Measurements from ENCODE around the gene PTPN4. TPM values are rescaled to one million over a fixed set of nuclear protein-coding genes. Genes with fewer than 3 reads are reported as not detected.
A peak's percentile ranks its signal among the peaks of the same experiment; 100 is the strongest.

PTPN4 gene
- total RNA-seq, 2 experiments from 2014 or later: 32.4 to 38.0 TPM

DNA sequence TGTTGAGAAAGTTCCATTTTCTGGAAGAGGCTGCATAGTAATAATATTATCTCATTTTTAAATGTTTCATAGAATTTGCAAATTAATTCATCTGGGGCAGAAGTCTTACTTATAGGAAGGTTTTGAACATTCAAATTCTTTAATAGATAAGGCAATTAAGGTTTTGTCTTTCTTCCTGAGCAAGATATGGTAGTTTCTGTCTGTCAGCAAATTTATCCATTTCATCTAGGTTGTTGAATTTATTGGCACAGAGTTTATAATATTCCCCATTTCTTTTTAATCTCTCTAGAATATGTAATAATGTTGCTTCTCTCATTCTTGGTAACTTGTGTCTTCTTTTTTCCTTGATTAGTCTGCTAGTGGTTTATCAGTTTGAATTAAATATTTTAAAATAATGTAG lies 163.0 kb downstream of the PTPN4 start:
- ChIA-PET CTCF (no interaction called here), POLR2A (no interaction called here)
- ATAC-seq: no peak

GRCh38 chr2:119929537-119929936 lies 169.8 kb downstream of the PTPN4 start:
- Mint-ChIP-seq H3K9me3 (ENCODE audit: low read depth) (no peaks in the 10 kb centered on the region), H3K4me3 (peak overlapping the region; percentile 35), H3K36me3 (ENCODE audit: low read depth) (peaks cover 14% of the 10 kb centered on the region), H3K4me1 (peaks cover 54% of the 10 kb centered on the region), H3K27ac (peak overlapping the region; percentile 42), H3K27me3 (no peaks in the 10 kb centered on the region)
- peak; percentile 10 for DNase-seq
- ChIA-PET POLR2A (no interaction called here), CTCF (interaction anchor here (0.7 to 2.3 kb wide), 5 partner anchors 26 to 245 kb away, joined by 4 to 5 read pairs (median 4); no protein-coding TSS in a partner anchor)
- intact Hi-C loops (cut with DNase I, micrococcal nuclease): loop anchor here in 1 of 2 experiments (5.0 kb wide), 1 partner anchor 172 kb away; the partner anchor contains the start of gene PTPN4
- peak; percentile 79 for ATAC-seq

More for the DNA sequence above, 163.0 kb downstream of the PTPN4 start:
- peaks cover 30% of the 10 kb centered on the region for H3K4me1 Mint-ChIP-seq
- no peaks in the 10 kb centered on the region for H3K27me3 Mint-ChIP-seq
- no peak overlapping the region for H3K4me3 Mint-ChIP-seq
- no peak for DNase-seq
- no peaks in the 10 kb centered on the region for H3K36me3 Mint-ChIP-seq (ENCODE audit: low read depth)
- no peaks in the 10 kb centered on the region for H3K9me3 Mint-ChIP-seq (ENCODE audit: low read depth)
- intact Hi-C loops (cut with DNase I, micrococcal nuclease): no loop called here
- no peak overlapping the region for H3K27ac Mint-ChIP-seq

DNA sequence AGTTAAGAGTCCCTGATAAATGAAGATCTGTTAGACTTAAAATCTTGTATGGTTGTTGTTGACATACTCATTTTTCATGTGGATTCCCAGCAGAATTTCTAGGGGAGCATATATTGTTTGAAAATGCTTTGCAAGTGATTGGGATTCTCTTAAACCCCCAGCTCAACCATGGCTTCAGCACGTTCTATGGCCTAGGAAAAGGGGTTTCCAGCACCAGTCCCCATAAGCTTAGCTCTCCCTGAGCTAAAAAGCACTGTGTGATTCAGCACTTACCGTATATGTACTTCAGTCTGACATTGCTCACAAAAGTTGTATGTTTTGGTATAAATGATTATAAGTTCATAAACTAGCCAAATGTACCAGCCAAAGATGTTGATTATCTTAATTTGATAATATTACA lies 173.1 kb downstream of the PTPN4 start:
- Mint-ChIP-seq H3K9me3 (ENCODE audit: low read depth) (no peaks in the 10 kb centered on the region), H3K27ac (no peak overlapping the region), H3K4me3 (no peak overlapping the region), H3K27me3 (no peaks in the 10 kb centered on the region), H3K4me1 (peaks cover 35% of the 10 kb centered on the region), H3K36me3 (ENCODE audit: low read depth) (peaks cover 38% of the 10 kb centered on the region)
- no peak for ATAC-seq
- ChIA-PET CTCF (interaction anchor here (1.0 to 1.4 kb wide), 3 partner anchors 10 to 41 kb away, joined by 3 to 4 read pairs (median 3); no protein-coding TSS in a partner anchor), POLR2A (no interaction called here)
- intact Hi-C loops (cut with DNase I, micrococcal nuclease): loop anchor here in 1 of 2 experiments (10.0 kb wide), 1 partner anchor 178 kb away; the partner anchor contains the start of gene PTPN4
- DNase-seq: no peak

GRCh38 chr2:119934319-119934718 lies 174.6 kb downstream of the PTPN4 start:
- H3K36me3 Mint-ChIP-seq (ENCODE audit: low read depth): peaks cover 38% of the 10 kb centered on the region
- H3K4me1 Mint-ChIP-seq: peaks cover 24% of the 10 kb centered on the region
- H3K27ac Mint-ChIP-seq: no peak overlapping the region
- intact Hi-C loops (cut with DNase I, micrococcal nuclease): loop anchor here in 1 of 2 experiments (10.0 kb wide), 1 partner anchor 180 kb away; the partner anchor contains the start of gene PTPN4
- no peaks in the 10 kb centered on the region for H3K9me3 Mint-ChIP-seq (ENCODE audit: low read depth)
- no peaks in the 10 kb centered on the region for H3K27me3 Mint-ChIP-seq
- ChIA-PET CTCF (interaction anchor here (1.2 kb wide), 1 partner anchor 18 kb away, joined by 3 read pairs; no protein-coding TSS in a partner anchor), POLR2A (no interaction called here)
- H3K4me3 Mint-ChIP-seq: no peak overlapping the region
- DNase-seq (no peak), ATAC-seq (no peak)

DNA sequence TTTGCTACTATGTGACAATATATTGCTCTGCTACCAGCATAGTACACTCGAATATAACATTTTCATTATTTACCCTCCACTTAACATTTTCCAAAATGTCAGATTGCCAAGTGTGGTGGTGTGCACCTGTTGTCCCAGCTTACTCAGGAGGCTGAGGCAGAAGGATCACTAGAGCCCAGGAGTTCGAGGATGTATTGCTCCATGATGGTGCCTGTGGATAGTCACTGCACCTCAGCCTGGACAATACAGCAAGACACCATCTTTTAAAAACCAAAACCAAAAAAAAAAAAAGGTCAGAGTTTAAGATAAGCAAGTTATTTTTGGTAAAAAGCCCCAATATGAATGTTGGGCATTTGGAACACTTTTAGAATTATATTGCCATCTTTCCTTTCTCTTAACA lies 178.0 kb downstream of the PTPN4 start:
- ChIA-PET POLR2A (no interaction called here), CTCF (interaction anchor here (1.3 kb wide), 1 partner anchor 21 kb away, joined by 4 read pairs; no protein-coding TSS in a partner anchor)
- Mint-ChIP-seq H3K4me3 (no peak overlapping the region), H3K27ac (no peak overlapping the region), H3K9me3 (ENCODE audit: low read depth) (no peaks in the 10 kb centered on the region), H3K4me1 (peaks cover 9% of the 10 kb centered on the region), H3K36me3 (ENCODE audit: low read depth) (peaks cover 30% of the 10 kb centered on the region), H3K27me3 (no peaks in the 10 kb centered on the region)
- no peak for DNase-seq
- ATAC-seq: no peak
- intact Hi-C loops (cut with DNase I, micrococcal nuclease): loop anchor here in 1 of 2 experiments (10.0 kb wide), 1 partner anchor 183 kb away; the partner anchor contains the start of gene PTPN4

DNA sequence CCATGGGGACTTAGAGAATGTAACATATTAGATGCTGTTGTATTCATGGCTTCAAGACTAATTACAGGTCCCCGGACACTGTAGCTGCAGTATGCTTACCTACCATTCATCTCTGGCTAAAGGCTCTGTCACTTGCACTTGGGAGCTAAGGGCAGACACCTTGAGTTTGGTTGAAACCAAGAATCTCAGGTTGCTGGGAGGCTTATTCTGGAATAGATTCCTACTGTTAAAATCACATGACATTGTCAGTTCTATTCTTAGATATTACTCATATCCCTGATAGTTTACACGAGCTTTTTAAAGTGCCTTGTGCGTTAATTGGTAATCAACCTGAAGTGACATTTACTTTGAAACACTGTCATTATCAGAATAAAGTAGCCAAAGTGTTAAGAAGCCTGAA lies 180.2 kb downstream of the PTPN4 start:
- Mint-ChIP-seq H3K9me3 (ENCODE audit: low read depth) (no peaks in the 10 kb centered on the region), H3K27me3 (no peaks in the 10 kb centered on the region), H3K27ac (no peak overlapping the region), H3K36me3 (ENCODE audit: low read depth) (peaks cover 27% of the 10 kb centered on the region), H3K4me1 (peaks cover 12% of the 10 kb centered on the region), H3K4me3 (no peak overlapping the region)
- ChIA-PET CTCF (interaction anchor here (0.5 kb wide), 1 partner anchor 157 kb away, joined by 4 read pairs; no protein-coding TSS in a partner anchor), POLR2A (interaction anchor here (0.6 kb wide), 1 partner anchor 19 kb away, joined by 5 read pairs; no protein-coding TSS in a partner anchor)
- DNase-seq: no peak
- intact Hi-C loops (cut with DNase I, micrococcal nuclease): loop anchor here in 1 of 2 experiments (10.0 kb wide), 1 partner anchor 185 kb away; the partner anchor contains the start of gene PTPN4
- no peak for ATAC-seq

DNA sequence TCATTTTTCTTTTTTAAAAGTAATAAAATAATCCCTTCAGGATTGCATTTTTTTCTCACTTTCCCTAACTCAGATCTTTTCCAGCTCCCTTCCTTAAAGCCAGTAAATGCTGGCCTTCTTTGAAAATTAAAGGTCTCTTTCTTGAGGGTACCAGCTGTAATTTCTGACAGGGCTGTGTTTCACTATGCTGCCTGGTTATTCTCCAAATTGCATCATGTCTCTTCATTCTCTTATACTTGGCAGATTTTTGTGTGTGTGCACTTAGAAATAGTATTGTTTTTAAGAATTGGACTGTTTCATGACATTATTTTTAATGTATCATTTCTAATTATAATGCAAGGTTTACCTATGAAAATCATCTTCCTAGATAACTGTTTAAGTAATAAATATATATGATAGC lies 181.1 kb downstream of the PTPN4 start:
- H3K27me3 Mint-ChIP-seq: no peaks in the 10 kb centered on the region
- peaks cover 22% of the 10 kb centered on the region for H3K36me3 Mint-ChIP-seq (ENCODE audit: low read depth)
- POLR2A ChIA-PET: no interaction called here
- no peak for DNase-seq
- intact Hi-C loops (cut with DNase I, micrococcal nuclease): no loop called here
- CTCF ChIA-PET: interaction anchor here (1.3 kb wide), 1 partner anchor 16 kb away, joined by 3 read pairs; no protein-coding TSS in a partner anchor
- no peak overlapping the region for H3K4me3 Mint-ChIP-seq
- ATAC-seq: no peak
- H3K9me3 Mint-ChIP-seq (ENCODE audit: low read depth): no peaks in the 10 kb centered on the region
- H3K27ac Mint-ChIP-seq: no peak overlapping the region
- H3K4me1 Mint-ChIP-seq: peaks cover 9% of the 10 kb centered on the region

- peaks cover 18% of the 10 kb centered on the region for H3K36me3 Mint-ChIP-seq (ENCODE audit: low read depth)
Measured at GRCh38 chr2:119941388-119941787, 181.7 kb downstream of the PTPN4 start.

DNA sequence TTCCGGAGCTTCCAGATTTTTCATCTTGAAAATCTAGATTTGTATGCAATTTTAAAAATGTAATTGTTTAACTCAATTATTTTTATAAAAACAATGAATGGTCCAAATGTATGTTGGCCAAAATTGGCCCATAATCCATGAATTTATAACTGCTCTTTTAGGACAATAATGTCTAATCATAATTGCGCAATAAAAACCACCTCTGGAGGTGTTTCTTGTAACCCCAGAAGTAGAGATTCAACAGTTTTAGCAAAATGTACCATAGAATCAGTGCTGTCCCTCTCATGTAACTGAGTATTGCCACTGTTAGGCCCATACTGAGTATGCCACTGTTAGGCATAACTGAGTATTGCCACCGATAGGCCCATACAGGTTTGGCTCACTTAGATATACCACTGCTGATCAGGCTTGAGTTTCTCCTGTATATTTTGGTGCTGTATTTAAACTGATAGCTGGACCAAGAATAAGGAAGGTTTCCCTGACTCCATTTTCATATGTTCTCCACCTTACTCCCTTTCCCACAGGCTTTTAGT lies 182.3 kb downstream of the PTPN4 start:
- peaks cover 12% of the 10 kb centered on the region for H3K36me3 Mint-ChIP-seq (ENCODE audit: low read depth)
- no peak overlapping the region for H3K27ac Mint-ChIP-seq
- ChIA-PET POLR2A (no interaction called here), CTCF (interaction anchor here (0.7 to 2.0 kb wide), 5 partner anchors 9 to 233 kb away, joined by 3 to 6 read pairs (median 4); no protein-coding TSS in a partner anchor)
- no peak overlapping the region for H3K4me3 Mint-ChIP-seq
- no peak for ATAC-seq
- H3K9me3 Mint-ChIP-seq (ENCODE audit: low read depth): no peaks in the 10 kb centered on the region
- no peaks in the 10 kb centered on the region for H3K27me3 Mint-ChIP-seq
- no peak for DNase-seq
- intact Hi-C loops (cut with DNase I, micrococcal nuclease): no loop called here
- H3K4me1 Mint-ChIP-seq: peaks cover 10% of the 10 kb centered on the region

More at GRCh38 chr2:119941388-119941787, 181.7 kb downstream of the PTPN4 start:
- DNase-seq (no peak), ATAC-seq (no peak)
- POLR2A ChIA-PET: no interaction called here
- Mint-ChIP-seq H3K27ac (no peak overlapping the region), H3K27me3 (no peaks in the 10 kb centered on the region), H3K4me3 (no peak overlapping the region), H3K9me3 (ENCODE audit: low read depth) (no peaks in the 10 kb centered on the region), H3K4me1 (peaks cover 9% of the 10 kb centered on the region)
- intact Hi-C loops (cut with DNase I, micrococcal nuclease): no loop called here
- CTCF ChIA-PET: interaction anchor here (0.7 to 1.7 kb wide), 3 partner anchors 10 to 234 kb away, joined by 3 to 5 read pairs (median 3); no protein-coding TSS in a partner anchor

DNA sequence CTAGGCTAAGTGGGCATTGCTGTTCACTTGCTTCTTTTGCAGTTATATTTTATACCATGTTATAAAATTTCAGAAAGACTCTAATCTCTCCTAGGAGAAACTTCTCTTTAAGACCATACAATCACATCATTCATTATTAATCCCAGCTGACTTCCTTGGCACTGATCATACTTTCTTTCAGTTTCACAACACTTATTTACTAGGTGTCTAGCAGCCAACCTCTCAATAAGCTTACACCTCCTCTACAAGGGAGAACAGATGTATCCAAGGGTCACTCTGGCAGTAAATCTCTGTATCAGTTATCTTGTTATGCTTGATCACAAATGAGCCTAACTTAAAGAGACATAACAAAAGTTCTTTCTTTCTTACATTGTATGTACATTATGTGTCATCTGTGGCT lies 183.3 kb downstream of the PTPN4 start:
- ATAC-seq: peak; percentile 39
- H3K27ac Mint-ChIP-seq: no peak overlapping the region
- POLR2A ChIA-PET: no interaction called here

GRCh38 chr2:119947535-119947934 lies 187.8 kb downstream of the PTPN4 start:
- H3K4me1 Mint-ChIP-seq: peaks cover 15% of the 10 kb centered on the region
- H3K36me3 Mint-ChIP-seq (ENCODE audit: low read depth): peaks cover 19% of the 10 kb centered on the region
- H3K4me3 Mint-ChIP-seq: no peak overlapping the region
- ATAC-seq: no peak
- H3K27me3 Mint-ChIP-seq: no peaks in the 10 kb centered on the region
- ChIA-PET CTCF (no interaction called here), POLR2A (no interaction called here)
- DNase-seq: no peak
- intact Hi-C loops (cut with DNase I, micrococcal nuclease): no loop called here
- H3K9me3 Mint-ChIP-seq (ENCODE audit: low read depth): no peaks in the 10 kb centered on the region
- H3K27ac Mint-ChIP-seq: no peak overlapping the region

More for the DNA sequence above, 183.3 kb downstream of the PTPN4 start:
- intact Hi-C loops (cut with DNase I, micrococcal nuclease): no loop called here
- Mint-ChIP-seq H3K36me3 (ENCODE audit: low read depth) (peaks cover 11% of the 10 kb centered on the region), H3K4me1 (peaks cover 11% of the 10 kb centered on the region), H3K4me3 (no peak overlapping the region), H3K27me3 (no peaks in the 10 kb centered on the region), H3K9me3 (ENCODE audit: low read depth) (no peaks in the 10 kb centered on the region)
- DNase-seq: no peak
- CTCF ChIA-PET: interaction anchor here (0.7 to 2.0 kb wide), 4 partner anchors 10 to 232 kb away, joined by 4 to 6 read pairs (median 4); no protein-coding TSS in a partner anchor

- H3K36me3 Mint-ChIP-seq (ENCODE audit: low read depth): peaks cover 26% of the 10 kb centered on the region
- intact Hi-C loops (cut with DNase I, micrococcal nuclease): no loop called here
- peak overlapping the region; percentile 53 for H3K27ac Mint-ChIP-seq
- DNase-seq (no peak), ATAC-seq (no peak)
- peaks cover 14% of the 10 kb centered on the region for H3K4me1 Mint-ChIP-seq
- no peaks in the 10 kb centered on the region for H3K9me3 Mint-ChIP-seq (ENCODE audit: low read depth)
- no peaks in the 10 kb centered on the region for H3K27me3 Mint-ChIP-seq
- ChIA-PET CTCF (interaction anchor here (0.9 to 1.7 kb wide), 3 partner anchors 9 to 224 kb away, joined by 3 to 4 read pairs (median 3); no protein-coding TSS in a partner anchor), POLR2A (no interaction called here)
- no peak overlapping the region for H3K4me3 Mint-ChIP-seq
Measured at GRCh38 chr2:119950966-119951365, 191.2 kb downstream of the PTPN4 start.

Measured in activated CD4-positive, alpha-beta T cell treated with anti-CD3 and anti-CD28 coated beads for 36 hours (primary cell).